HepG2 (cell line): ENCODE results near the gene TTC22.

Experiments
- ARID4A ChIP-seq: sonication (generic); formaldehyde crosslinking; IDR thresholded peaks from 2 replicates; pipeline ENCODE4 v1.5.0; 2020; ENCODE audit warnings: mild to moderate bottlenecking, missing genetic modification reagents, borderline replicate concordance
- CTCF ChIP-seq: sonication (generic); formaldehyde crosslinking; IDR thresholded peaks from 2 replicates; pipeline ENCODE4 v1.5.0; 2020; ENCODE audit warnings: mild to moderate bottlenecking, missing genetic modification reagents, moderate library complexity
- ELK4 ChIP-seq: sonication (generic); formaldehyde crosslinking; IDR thresholded peaks from 2 replicates; pipeline ENCODE4 v1.9.0; 2021; ENCODE audit warnings: missing genetic modification reagents, borderline replicate concordance
- IRF2 ChIP-seq: IDR thresholded peaks from 2 replicates; pipeline ENCODE4 v1.6.1; 2018; ENCODE audit warnings: missing genetic modification reagents, missing compliant biosample characterization
- NCOA2 ChIP-seq: sonication (generic); formaldehyde crosslinking; IDR thresholded peaks from 2 replicates; pipeline ENCODE4 v1.8.0; 2022; ENCODE audit warnings: inconsistent platforms
- RNF2 ChIP-seq: fragments of 450-650 bp; conservative IDR thresholded peaks from 2 replicates; pipeline ENCODE4 v1.6.1; 2016; ENCODE audit warnings: low read depth
- TOPORS ChIP-seq: sonication (generic); formaldehyde crosslinking; IDR thresholded peaks from 2 replicates; pipeline ENCODE4 v1.8.0; 2023; ENCODE audit warnings: mild to moderate bottlenecking, missing genetic modification reagents
- ZNF121 ChIP-seq: sonication (generic); formaldehyde crosslinking; IDR thresholded peaks from 2 replicates; pipeline ENCODE4 v1.5.0; 2020; ENCODE audit warnings: mild to moderate bottlenecking, missing genetic modification reagents

DNA sequence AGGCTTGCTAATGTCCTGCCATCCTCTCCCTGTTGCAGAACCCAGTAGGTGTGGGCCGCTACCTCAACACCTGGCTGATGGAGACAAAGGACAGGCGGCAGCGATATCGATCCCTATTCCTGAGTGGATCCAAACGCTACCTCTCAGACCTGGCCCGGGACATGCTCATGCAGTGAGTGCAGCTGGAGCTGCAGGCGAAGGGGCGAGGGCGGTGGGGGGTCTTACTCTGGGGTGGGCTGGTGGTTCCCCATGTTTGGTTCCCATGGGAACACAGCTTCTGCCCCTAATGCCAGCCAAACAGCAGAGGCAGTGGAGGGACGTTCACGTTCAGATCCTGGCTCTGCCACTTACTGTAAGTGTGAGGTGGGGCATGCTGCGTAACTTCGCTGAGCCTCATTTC, 15.8 kb upstream of the TTC22 start:
- TF ChIP-seq CTCF (CRISPR knock-in tag), result no peak
- TF ChIP-seq NCOA2, result no peak
- no peak for TF ChIP-seq ARID4A
- no peak for TF ChIP-seq ELK4 (CRISPR knock-in tag)
- no peak for TF ChIP-seq ZNF121 (CRISPR knock-in tag)
- no peak for TF ChIP-seq RNF2
- no peak for TF ChIP-seq IRF2 (CRISPR knock-in tag)
- no peak for TF ChIP-seq TOPORS (CRISPR knock-in tag)
